K562 (cell line): Measurements from ENCODE around the gene MEST. TPM values are rescaled to one million over a fixed set of nuclear protein-coding genes. Genes with fewer than 3 reads are reported as not detected.
A peak's percentile ranks its signal among the peaks of the same experiment; 100 is the strongest.

Experiments used
- ATAC-seq: fragments of 200-7000 bp; cut with Tn5 transposase; 3 replicates; pipeline ENCODE4 v1.9.1; 2020; ENCODE audit warnings: moderate library complexity
- BruUV-seq: library from RNA; stranded (reverse); fragments of 400-500 nt; replicated peaks from 2 replicates; lab custom pipeline; 2021; lab: Mats Ljungman, UMichigan
- CTCF ChIA-PET: fragments of 300-600 bp; formaldehyde crosslinking; extraction: SDS; loops from one replicate; lab custom pipeline; 2021; ENCODE audit warnings: low intra/inter-chr PET ratio; lab: Yijun Ruan, JAX
- POLR2A ChIA-PET: fragments of 300-600, 350-650 bp; sonication (Branson Sonifier 250); formaldehyde crosslinking; extraction: SDS; loops from one replicate; lab custom pipeline; 2021; ENCODE audit warnings: antibody characterized with exemption, inconsistent platforms; lab: Yijun Ruan, JAX
- DNase-seq, 4 experiments: peaks; one replicate each; pipeline versions ENCODE4 v3.0.0 to v3.0.0-alpha.2; 2011 to 2018; ENCODE audit warnings: low spot score in 3 of 4, mixed read lengths in 3 of 4; ENCODE audit errors: extremely low read depth in 1 of 4
- FAIRE-seq: peaks from 2 replicates; lab custom pipeline; 2011; peaks lifted over from hg19 to GRCh38; lab: Jason Lieb, UNC
- H2AFZ ChIP-seq: 2 replicates; pipeline ENCODE4 v1.6.0; 2011; ENCODE audit warnings: low read depth, low read length, control low read depth, inconsistent platforms
- H3K27ac ChIP-seq: fragments of 200-600 bp; 3 replicates; pipeline ENCODE4 v1.8.0; 2011; ENCODE audit warnings: low read depth, mild to moderate bottlenecking, control low read depth, inconsistent platforms, low read length, moderate library complexity, mixed read lengths; ENCODE audit errors: extremely low read depth
- H3K27me3 ChIP-seq, 2 experiments: fragments of 300-600 bp in 1 of 2; 2 replicates in 1 of 2; 3 replicates in 1 of 2; pipeline versions ENCODE4 v1.6.0 to v1.8.0; 2011; ENCODE audit warnings: inconsistent platforms in 2 of 2, low read length in 2 of 2, mild to moderate bottlenecking in 1 of 2, mixed read lengths in 1 of 2, moderate library complexity in 1 of 2; ENCODE audit not compliant: control insufficient read depth in 2 of 2, insufficient read depth in 2 of 2
- H3K36me3 ChIP-seq: fragments of 300-600 bp; 3 replicates; pipeline ENCODE4 v1.8.0; 2011; ENCODE audit warnings: mild to moderate bottlenecking, low read length, inconsistent platforms; ENCODE audit not compliant: control insufficient read depth, insufficient read depth
- H3K4me1 ChIP-seq, 2 experiments: fragments of 200-600 bp in 1 of 2; replicated peaks in 1 of 2; 2 replicates in 1 of 2; 3 replicates in 1 of 2; pipeline versions ENCODE4 v1.5.1 to v1.8.0; 2011; ENCODE audit warnings: inconsistent platforms in 2 of 2, low read length in 2 of 2, mild to moderate bottlenecking in 1 of 2, mixed read lengths in 1 of 2, moderate library complexity in 1 of 2; ENCODE audit not compliant: control insufficient read depth in 2 of 2, insufficient read depth in 2 of 2
- H3K4me2 ChIP-seq: 2 replicates; pipeline ENCODE4 v1.6.1; 2011; ENCODE audit warnings: low read length, control low read depth, inconsistent platforms, mixed read lengths; ENCODE audit not compliant: insufficient read depth
- H3K4me3 ChIP-seq: fragments of 200-600 bp; sonication (generic), shearing (Covaris generic); 2 replicates; pipeline ENCODE4 v1.5.1; 2016; ENCODE audit warnings: control low read depth, inconsistent platforms
- H3K79me2 ChIP-seq: fragments of 200-600 bp; 3 replicates; pipeline ENCODE4 v1.8.0; 2011; ENCODE audit warnings: low read length, inconsistent platforms; ENCODE audit not compliant: control insufficient read depth, insufficient read depth
- H3K9ac ChIP-seq, 2 experiments: 2 replicates each; pipeline versions ENCODE4 v1.6.0 to v1.6.1; 2011; ENCODE audit warnings: low read depth in 2 of 2, low read length in 2 of 2, control low read depth in 1 of 2, inconsistent platforms in 1 of 2, mild to moderate bottlenecking in 1 of 2, mixed read lengths in 1 of 2; ENCODE audit not compliant: insufficient read depth in 1 of 2
- H3K9me1 ChIP-seq: one replicate; pipeline ENCODE4 v1.6.0; 2011; ENCODE audit warnings: inconsistent platforms, mild to moderate bottlenecking, low read length, moderate library complexity; ENCODE audit not compliant: control insufficient read depth, insufficient read depth
- H3K9me3 ChIP-seq: replicated peaks from 2 replicates; pipeline ENCODE4 v1.5.1; 2011; ENCODE audit warnings: low read depth, low read length, inconsistent platforms; ENCODE audit not compliant: control insufficient read depth, insufficient read depth
- H4K20me1 ChIP-seq: replicated peaks from 2 replicates; pipeline ENCODE4 v1.6.1; 2011; ENCODE audit warnings: low read length, inconsistent platforms, mixed read lengths; ENCODE audit not compliant: control insufficient read depth, insufficient read depth
- C11orf30 ChIP-seq: fragments of 450-650 bp; IDR thresholded peaks from 2 replicates; pipeline ENCODE4 v1.6.1; 2016; ENCODE audit warnings: low read depth, mild to moderate bottlenecking
- CBX5 ChIP-seq: IDR thresholded peaks from 2 replicates; pipeline ENCODE4 v1.6.1; 2014; ENCODE audit warnings: low read depth, borderline replicate concordance
- CEBPB ChIP-seq: fragments of 450-650 bp; IDR thresholded peaks from 2 replicates; pipeline ENCODE4 v1.6.1; 2016; ENCODE audit warnings: missing genetic modification characterization, missing compliant biosample characterization
- CEBPG ChIP-seq, 3 experiments: fragments of 200-800 bp in 1 of 3; sonication (Bioruptor generic) in 1 of 3; sonication (generic) in 1 of 3; formaldehyde crosslinking in 1 of 3; IDR thresholded peaks in 2 of 3; conservative IDR thresholded peaks in 1 of 3; 2 replicates each; pipeline versions ENCODE4 v1.6.1 to v1.8.0; 2016 to 2022; ENCODE audit warnings: missing compliant biosample characterization in 2 of 3, missing genetic modification characterization in 2 of 3, mild to moderate bottlenecking in 1 of 3, missing genetic modification reagents in 1 of 3
- CREB1 ChIP-seq, 2 experiments: sonication (generic) in 1 of 2; formaldehyde crosslinking in 1 of 2; IDR thresholded peaks; 2 replicates each; pipeline versions ENCODE4 v1.6.1 to v1.8.0; 2012 to 2022; ENCODE audit warnings: inconsistent platforms in 1 of 2, mild to moderate bottlenecking in 1 of 2, missing genetic modification reagents in 1 of 2, moderate library complexity in 1 of 2
- HINFP ChIP-seq: fragments of 450-650 bp; conservative IDR thresholded peaks from 2 replicates; pipeline ENCODE4 v1.6.1; 2016; ENCODE audit warnings: missing genetic modification characterization, low read depth, mild to moderate bottlenecking, control low read depth, missing compliant biosample characterization
- KLF13 ChIP-seq: fragments of 450-650 bp; IDR thresholded peaks from 2 replicates; pipeline ENCODE4 v1.6.1; 2016; ENCODE audit warnings: missing genetic modification characterization, low read depth, mild to moderate bottlenecking, missing compliant biosample characterization, moderate library complexity, borderline replicate concordance
- L3MBTL2 ChIP-seq: fragments of 450-650 bp; IDR thresholded peaks from 2 replicates; pipeline ENCODE4 v1.6.1; 2016; ENCODE audit warnings: mild to moderate bottlenecking, moderate library complexity
- MAFG ChIP-seq: fragments of 450-650 bp; conservative IDR thresholded peaks from 2 replicates; pipeline ENCODE4 v1.6.1; 2016; ENCODE audit warnings: missing genetic modification characterization, missing compliant biosample characterization
- PHF20 ChIP-seq: fragments of 450-650 bp; IDR thresholded peaks from 2 replicates; pipeline ENCODE4 v1.6.1; 2018; ENCODE audit not compliant: partially characterized antibody
- SAFB2 ChIP-seq: fragments of 200-400 bp; formaldehyde crosslinking; IDR thresholded peaks from 2 replicates; pipeline ENCODE4 v1.6.1; 2018; ENCODE audit warnings: borderline replicate concordance, low read length, low read depth, moderate library complexity; ENCODE audit not compliant: severe bottlenecking
- YBX1 ChIP-seq: fragments of 450-650 bp; IDR thresholded peaks from 2 replicates; pipeline ENCODE4 v1.7.1; 2016; ENCODE audit warnings: mild to moderate bottlenecking
- ZNF134 ChIP-seq: fragments of 250-450 bp; sonication (Bioruptor Pico); conservative IDR thresholded peaks from 2 replicates; pipeline ENCODE4 v1.4.0; 2020
- ZNF398 ChIP-seq: fragments of 250-450 bp; sonication (Bioruptor Pico); IDR thresholded peaks from 2 replicates; pipeline ENCODE4 v1.8.0; 2021; ENCODE audit warnings: moderate library complexity, mild to moderate bottlenecking, inconsistent platforms
- WGBS: fragments of 100-300 bp; shearing (Covaris generic); methylation state at CpG from one replicate; pipeline ENCODE4 v1.1.6; 2016; ENCODE audit warnings: low coverage, mixed read lengths; ENCODE audit not compliant: insufficient coverage; ENCODE audit errors: missing lambda C conversion rate; 5-methylcytosine and 5-hydroxymethylcytosine counted together
- in situ Hi-C: fragments of 300-500 bp; cut with MboI; formaldehyde crosslinking; loops from 4 replicates; pipeline ENCODE4 v1.15.0; 2018; ENCODE audit warnings: inconsistent platforms, mixed read lengths
- intact Hi-C: fragments of 100-400 bp; cut with micrococcal nuclease; formaldehyde crosslinking; loops from 2 replicates; pipeline ENCODE4 v1.14.2; 2022
- polyA plus RNA-seq, 8 experiments: library from polyadenylated mRNA; depleted of rRNA in 4 of 8; stranded (reverse) in 5 of 8; unstranded in 3 of 8; fragments of >200 nt; fragmentation: Nextera tagmentation in 2 of 8; fragmentation: Illumina TruSeq in 1 of 8; extraction: Ambion mirVana in 2 of 8; extraction: Trizol in 1 of 8; gene quantifications; 2 replicates each; pipeline versions ENCODE4 v1.2.1 to v1.2.3, GENCODE V29; 2011 to 2014; ENCODE audit warnings: inconsistent platforms in 1 of 8, missing spikeins in 1 of 8
- total RNA-seq, 7 experiments: library from RNA; depleted of rRNA in 6 of 7; stranded (reverse); fragments of >200 nt in 6 of 7; fragmentation: Illumina TruSeq in 2 of 7; extraction: Trizol in 2 of 7; gene quantifications; 2 replicates each; pipeline versions ENCODE4 v1.2.1 to v1.2.3, GENCODE V29; 2011 to 2021; ENCODE audit warnings: low replicate concordance in 1 of 7
- TF ChIP-seq, protein P1 (sequence below): fragments of 250-450 bp; sonication (Bioruptor Pico); IDR thresholded peaks from 2 replicates; pipeline ENCODE4 v1.8.0; 2022; ENCODE audit warnings: inconsistent platforms

The MEST gene
- total and polyA plus RNA-seq, 9 of the 15 experiments (the other 6 are each of a cell fraction or from before 2014, with no cell fraction given) = 0.04 to 0.74 (median 0.36) TPM; not detected in 1

- TF ChIP-seq MAFG (peak; percentile 66; the same call in 1 of the 2 replicates), C11orf30 (peak; percentile 84)
Observed at GRCh38 chr7:130543487-130544010, 51.7 kb downstream of the MEST start (continued).

- no peak overlapping the region for H3K27ac ChIP-seq
- ATAC-seq = no peak
- no peaks in the 10 kb centered on the region for H3K4me1 ChIP-seq
- in situ Hi-C loops = no loop called here
- no peaks in the 10 kb centered on the region for H3K9me1 ChIP-seq
- no peak overlapping the region for H2AFZ ChIP-seq
- no peak overlapping the region for H3K4me3 ChIP-seq
- H3K9me3 ChIP-seq = no peaks in the 10 kb centered on the region
- H3K9ac ChIP-seq = no peak overlapping the region
- DNase-seq = no peak
- WGBS = 79% methylated on average over 1 of the region's 1 CpG
- peaks cover 6% of the 10 kb centered on the region for H3K36me3 ChIP-seq
- ChIA-PET CTCF (no interaction called here), POLR2A (no interaction called here)
- no peaks in the 10 kb centered on the region for H3K79me2 ChIP-seq
- H4K20me1 ChIP-seq = no peaks in the 10 kb centered on the region
- H3K27me3 ChIP-seq = no peaks in the 10 kb centered on the region
- H3K4me2 ChIP-seq = no peak overlapping the region
- BruUV-seq = no TSS peak
- intact Hi-C loops = no loop called here
- FAIRE-seq = no peak
- TF ChIP-seq ZNF398 (no peak), PHF20 (no peak), CBX5 (no peak), CREB1 (IDR thresholded peaks at IDR 0.05) (no peak), CREB1 (CRISPR knock-in tag; IDR thresholded peaks at IDR 0.05) (no peak), L3MBTL2 (no peak), HINFP (no peak), YBX1 (no peak), KLF13 (tag) (no peak), CEBPG (CRISPR knock-in tag; IDR thresholded peaks at IDR 0.05) (no peak), CEBPG (tag; conservative IDR thresholded peaks at IDR 0.05 in 1 of 2, IDR thresholded peaks at IDR 0.05 in 1 of 2) (peak; percentile 52 to 89; a peak in 3 of 4 replicates), CEBPB (tag) (peak; percentile 63), ZNF134 (CRISPR knock-in tag) (no peak), SAFB2 (no peak)
- TF ChIP-seq, protein P1, sequence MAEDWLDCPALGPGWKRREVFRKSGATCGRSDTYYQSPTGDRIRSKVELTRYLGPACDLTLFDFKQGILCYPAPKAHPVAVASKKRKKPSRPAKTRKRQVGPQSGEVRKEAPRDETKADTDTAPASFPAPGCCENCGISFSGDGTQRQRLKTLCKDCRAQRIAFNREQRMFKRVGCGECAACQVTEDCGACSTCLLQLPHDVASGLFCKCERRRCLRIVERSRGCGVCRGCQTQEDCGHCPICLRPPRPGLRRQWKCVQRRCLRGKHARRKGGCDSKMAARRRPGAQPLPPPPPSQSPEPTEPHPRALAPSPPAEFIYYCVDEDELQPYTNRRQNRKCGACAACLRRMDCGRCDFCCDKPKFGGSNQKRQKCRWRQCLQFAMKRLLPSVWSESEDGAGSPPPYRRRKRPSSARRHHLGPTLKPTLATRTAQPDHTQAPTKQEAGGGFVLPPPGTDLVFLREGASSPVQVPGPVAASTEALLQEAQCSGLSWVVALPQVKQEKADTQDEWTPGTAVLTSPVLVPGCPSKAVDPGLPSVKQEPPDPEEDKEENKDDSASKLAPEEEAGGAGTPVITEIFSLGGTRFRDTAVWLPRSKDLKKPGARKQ = no peak
Observed at GRCh38 chr7:130544356-130544755, 52.5 kb downstream of the MEST start.
